Measurements from ENCODE around the gene GRAMD2A.

GRCh38 chr15:72189250-72189902, 8.2 kb downstream of the GRAMD2A start:
- TF ChIP-seq CTCF (IDR thresholded peaks at IDR 0.05) (no peak), POLR2A (IDR thresholded peaks at IDR 0.05) (no peak)

Measured in transverse colon (tissue), 3 donors.